Activated naive CD8-positive, alpha-beta T cell treated with anti-CD3 and anti-CD28 coated beads for 36 hours (primary cell): Measurements from ENCODE around the gene RILPL2. TPM values are rescaled to one million over a fixed set of nuclear protein-coding genes. Genes with fewer than 3 reads are reported as not detected.
A peak's percentile ranks its signal among the peaks of the same experiment; 100 is the strongest.
"Not testable (repeated sequence)": the region's sequence is repeated elsewhere in the genome, so short reads cannot be mapped to it uniquely, and the experiment has no call there.

Experiments used
- DNase-seq: peaks from one replicate; pipeline ENCODE4 v3.0.0; 2021
- H3K27ac Mint-ChIP-seq: one replicate; pipeline ENCODE4 v1.8.0; 2022; ENCODE audit warnings: mild to moderate bottlenecking, moderate library complexity, mixed read lengths
- H3K27me3 Mint-ChIP-seq: one replicate; pipeline ENCODE4 v1.8.0; 2022; ENCODE audit warnings: mild to moderate bottlenecking, mixed read lengths
- H3K36me3 Mint-ChIP-seq: one replicate; pipeline ENCODE4 v1.8.0; 2021; ENCODE audit warnings: mild to moderate bottlenecking, mixed read lengths
- H3K4me1 Mint-ChIP-seq: one replicate; pipeline ENCODE4 v1.8.0; 2021; ENCODE audit warnings: mixed read lengths
- H3K4me3 Mint-ChIP-seq: one replicate; pipeline ENCODE4 v1.8.0; 2022; ENCODE audit warnings: mild to moderate bottlenecking, moderate library complexity, mixed read lengths
- H3K9me3 Mint-ChIP-seq: one replicate; pipeline ENCODE4 v1.8.0; 2022; ENCODE audit warnings: mixed read lengths
- total RNA-seq, 2 experiments: library from RNA; stranded (reverse); gene quantifications; one replicate each; pipeline ENCODE4 v1.2.3, GENCODE V29; 2021

The RILPL2 gene, protein sequence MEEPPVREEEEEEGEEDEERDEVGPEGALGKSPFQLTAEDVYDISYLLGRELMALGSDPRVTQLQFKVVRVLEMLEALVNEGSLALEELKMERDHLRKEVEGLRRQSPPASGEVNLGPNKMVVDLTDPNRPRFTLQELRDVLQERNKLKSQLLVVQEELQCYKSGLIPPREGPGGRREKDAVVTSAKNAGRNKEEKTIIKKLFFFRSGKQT
- total RNA-seq = 10 to 100 TPM; 18.2 to 18.5 TPM

DNA sequence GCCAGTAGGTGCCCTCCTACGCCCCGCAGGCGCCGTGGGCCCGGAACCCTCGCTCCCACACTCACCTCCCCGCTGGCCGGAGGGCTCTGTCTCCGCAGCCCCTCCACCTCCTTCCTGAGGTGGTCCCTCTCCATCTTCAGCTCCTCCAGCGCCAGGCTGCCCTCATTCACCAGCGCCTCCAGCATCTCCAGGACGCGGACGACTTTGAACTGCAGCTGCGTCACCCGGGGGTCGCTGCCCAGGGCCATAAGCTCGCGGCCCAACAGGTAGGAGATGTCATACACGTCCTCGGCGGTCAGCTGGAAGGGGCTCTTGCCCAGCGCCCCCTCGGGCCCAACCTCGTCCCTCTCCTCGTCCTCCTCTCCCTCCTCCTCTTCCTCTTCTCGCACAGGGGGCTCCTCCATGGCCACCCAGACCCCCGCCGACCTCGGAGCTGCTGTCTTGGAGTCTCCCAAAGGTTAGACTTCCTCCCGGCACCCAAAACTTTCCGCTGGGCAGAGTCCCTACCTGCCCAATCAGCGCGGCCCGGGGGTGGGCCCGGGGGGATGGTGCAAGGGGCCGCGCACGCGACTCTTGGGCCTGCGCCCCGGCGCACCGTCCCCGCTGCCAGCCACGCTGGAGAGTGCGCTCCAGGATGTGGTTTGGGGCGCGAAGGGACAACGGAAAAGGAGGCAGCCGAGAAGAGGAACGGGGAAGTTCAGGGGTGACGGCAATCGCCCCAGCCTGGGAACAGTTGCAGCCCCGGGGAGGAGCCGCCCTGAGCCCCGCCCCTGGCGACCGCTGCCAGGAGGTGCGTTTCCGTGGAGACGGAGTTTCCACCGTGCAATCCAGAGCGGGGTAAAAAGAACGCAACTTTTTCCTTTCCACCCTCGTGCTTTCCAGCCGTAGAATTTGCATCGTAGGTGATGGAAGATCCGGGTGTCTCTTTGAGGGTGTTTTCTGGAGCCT, at the start of gene RILPL2:
Gene RILPL2 (minus strand): TSS at position 668 of the 948 bp plus-strand sequence. CDS start 264 bp downstream, at position 404.
- H3K27me3 Mint-ChIP-seq = no peaks in the 10 kb centered on the region
- peaks cover 40% of the 10 kb centered on the region for H3K4me1 Mint-ChIP-seq
- peaks cover 34% of the 10 kb centered on the region for H3K36me3 Mint-ChIP-seq
- DNase-seq = peak; percentile 97
- no peaks in the 10 kb centered on the region for H3K9me3 Mint-ChIP-seq
- H3K27ac Mint-ChIP-seq = peak within 1 kb of the TSS; percentile 99
- peak within 1 kb of the TSS; percentile 99 for H3K4me3 Mint-ChIP-seq

DNA sequence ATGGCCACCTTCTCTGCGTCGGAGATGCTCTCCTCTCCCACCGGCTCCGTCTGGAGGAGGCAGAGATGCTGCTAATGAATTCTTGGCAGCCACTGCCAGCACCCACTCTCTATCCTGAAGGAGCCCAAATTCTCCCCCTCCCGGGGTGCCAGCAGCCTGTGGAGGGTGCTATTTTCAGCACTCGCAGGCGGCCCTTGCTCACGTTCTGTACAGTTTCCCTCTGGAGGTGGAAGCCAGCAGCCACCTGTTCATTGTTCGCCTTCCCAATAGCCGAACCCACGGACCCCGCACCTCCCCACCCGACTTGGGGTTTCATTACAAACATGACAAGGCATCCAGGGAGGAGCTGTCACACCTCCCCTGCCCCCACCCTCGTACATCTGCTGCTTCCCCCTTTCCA, 49.3 kb upstream of the RILPL2 start:
- Mint-ChIP-seq H3K4me3 (no peak overlapping the region), H3K27me3 (no peaks in the 10 kb centered on the region), H3K27ac (no peak overlapping the region), H3K9me3 (no peaks in the 10 kb centered on the region), H3K36me3 (no peaks in the 10 kb centered on the region), H3K4me1 (peaks cover 22% of the 10 kb centered on the region)
- DNase-seq = no peak

DNA sequence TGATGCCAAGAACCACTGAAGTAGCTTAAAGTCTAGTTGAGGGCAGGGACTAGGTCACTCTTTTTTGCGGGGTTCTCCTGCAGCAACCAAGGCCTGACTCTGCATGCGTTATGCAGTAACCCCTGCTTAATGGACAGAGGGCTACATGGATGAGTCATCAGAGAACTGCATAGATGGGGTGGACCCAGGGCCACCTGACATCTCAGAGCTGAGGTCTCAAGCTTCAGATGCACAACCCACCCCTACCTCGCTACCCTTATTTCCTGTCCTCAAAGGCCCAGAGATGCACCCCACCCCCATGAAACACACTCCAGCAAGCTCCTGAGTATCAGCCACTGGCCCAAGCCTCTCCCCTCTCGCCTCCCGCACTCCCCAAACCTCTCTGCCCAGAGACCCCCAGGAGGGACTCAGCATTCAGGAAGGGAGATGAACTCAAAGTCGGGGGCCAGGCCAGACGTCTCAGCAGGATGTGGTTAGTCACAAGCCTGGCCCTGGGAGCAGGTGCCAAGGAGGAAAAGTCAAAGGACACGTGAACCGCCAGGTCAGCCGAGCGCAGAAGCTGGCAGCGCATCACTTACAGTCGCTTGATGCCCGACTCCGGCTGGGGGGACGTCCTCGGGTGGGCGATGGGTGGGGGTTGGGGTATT, 47.2 kb upstream of the RILPL2 start:
- H3K36me3 Mint-ChIP-seq = no peaks in the 10 kb centered on the region
- H3K9me3 Mint-ChIP-seq = no peaks in the 10 kb centered on the region
- no peaks in the 10 kb centered on the region for H3K27me3 Mint-ChIP-seq
- peaks cover 24% of the 10 kb centered on the region for H3K4me1 Mint-ChIP-seq
- peak overlapping the region; percentile 75 for H3K27ac Mint-ChIP-seq
- DNase-seq = peak; percentile 10
- H3K4me3 Mint-ChIP-seq = no peak overlapping the region

DNA sequence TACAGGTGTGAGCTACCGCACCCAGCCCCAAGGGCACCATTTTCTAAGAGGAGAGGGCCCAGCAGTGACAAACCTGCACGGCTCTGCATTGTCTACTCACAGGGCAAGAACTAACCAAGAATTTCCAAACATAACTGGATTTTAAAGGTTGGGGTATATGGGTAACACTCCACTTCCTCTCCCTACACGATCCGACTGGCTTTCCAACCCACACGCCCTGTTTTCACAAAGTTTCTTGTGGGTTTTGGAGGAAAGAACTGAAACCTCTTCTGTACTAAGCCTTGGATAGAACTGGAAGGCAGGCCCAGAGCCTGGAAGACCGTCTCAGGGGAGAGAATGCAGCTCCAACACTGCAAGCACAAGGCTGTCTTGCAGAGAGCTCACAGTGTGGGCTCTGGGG, 46.4 kb upstream of the RILPL2 start:
- Mint-ChIP-seq H3K27me3 (no peaks in the 10 kb centered on the region), H3K4me1 (peaks cover 24% of the 10 kb centered on the region), H3K4me3 (no peak overlapping the region), H3K9me3 (no peaks in the 10 kb centered on the region), H3K36me3 (no peaks in the 10 kb centered on the region), H3K27ac (no peak overlapping the region)
- no peak for DNase-seq

DNA sequence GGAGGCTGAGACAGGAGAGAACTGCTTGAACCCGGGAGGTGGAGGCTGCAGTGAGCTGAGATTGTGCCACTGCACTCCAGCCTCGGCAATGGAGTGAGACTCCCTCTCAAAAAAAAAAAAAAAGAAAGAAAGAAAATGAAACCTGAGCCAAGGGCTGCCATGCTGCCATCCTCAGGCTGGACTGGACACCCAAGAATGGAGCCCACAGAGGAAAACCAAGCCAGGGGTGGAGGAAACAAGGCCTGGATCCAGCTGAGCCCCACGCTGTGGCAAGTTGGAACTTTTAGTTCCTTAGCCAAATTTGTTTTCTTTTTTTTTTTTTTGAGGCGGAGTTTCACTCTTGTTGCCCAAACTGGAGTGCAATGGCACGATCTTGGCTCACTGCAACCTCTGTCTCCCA, 44.8 kb upstream of the RILPL2 start:
- not testable (repeated sequence) for H3K27ac Mint-ChIP-seq, H3K9me3 Mint-ChIP-seq, DNase-seq, H3K27me3 Mint-ChIP-seq, H3K36me3 Mint-ChIP-seq, H3K4me3 Mint-ChIP-seq
- H3K4me1 Mint-ChIP-seq = peaks cover 24% of the 10 kb centered on the region

DNA sequence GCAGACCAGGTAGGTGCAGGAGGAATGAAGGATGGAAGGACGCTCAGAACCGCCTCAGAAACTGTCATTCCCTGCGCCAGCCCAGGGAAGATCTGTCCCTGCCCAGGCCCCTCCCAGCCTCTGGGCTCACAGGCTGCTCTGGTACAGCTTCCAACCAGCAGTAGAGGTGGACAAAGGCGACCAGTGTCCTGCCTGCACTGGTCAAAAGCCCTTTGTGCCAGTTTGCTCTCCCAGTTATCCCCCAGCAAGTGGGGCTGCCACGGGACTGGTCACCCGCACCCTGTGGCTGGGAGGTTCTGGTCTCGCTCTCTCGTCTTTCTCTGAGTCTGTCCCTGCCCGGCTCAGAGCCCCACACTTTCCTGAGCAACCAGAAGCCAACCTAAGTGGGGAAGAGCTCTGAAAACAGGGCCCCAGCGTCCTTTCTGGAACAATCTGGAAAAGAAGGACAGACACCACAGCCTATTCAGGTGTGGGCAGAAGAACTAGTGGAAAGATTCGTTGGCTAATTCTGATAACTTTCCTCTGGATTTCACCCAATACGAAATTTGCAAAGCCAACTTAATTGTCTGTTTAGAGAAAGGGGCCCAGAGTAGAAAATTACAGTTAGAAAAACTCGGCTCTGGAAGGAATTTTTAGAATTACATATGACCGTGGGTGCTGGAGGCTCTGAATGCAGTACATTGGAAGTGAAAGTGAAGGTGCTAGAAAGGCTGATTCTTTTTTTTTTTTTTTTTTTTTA, 43.1 kb upstream of the RILPL2 start:
- peaks cover 26% of the 10 kb centered on the region for H3K4me1 Mint-ChIP-seq
- H3K36me3 Mint-ChIP-seq = no peaks in the 10 kb centered on the region
- no peaks in the 10 kb centered on the region for H3K27me3 Mint-ChIP-seq
- H3K9me3 Mint-ChIP-seq = no peaks in the 10 kb centered on the region
- no peak overlapping the region for H3K27ac Mint-ChIP-seq
- no peak for DNase-seq
- no peak overlapping the region for H3K4me3 Mint-ChIP-seq

DNA sequence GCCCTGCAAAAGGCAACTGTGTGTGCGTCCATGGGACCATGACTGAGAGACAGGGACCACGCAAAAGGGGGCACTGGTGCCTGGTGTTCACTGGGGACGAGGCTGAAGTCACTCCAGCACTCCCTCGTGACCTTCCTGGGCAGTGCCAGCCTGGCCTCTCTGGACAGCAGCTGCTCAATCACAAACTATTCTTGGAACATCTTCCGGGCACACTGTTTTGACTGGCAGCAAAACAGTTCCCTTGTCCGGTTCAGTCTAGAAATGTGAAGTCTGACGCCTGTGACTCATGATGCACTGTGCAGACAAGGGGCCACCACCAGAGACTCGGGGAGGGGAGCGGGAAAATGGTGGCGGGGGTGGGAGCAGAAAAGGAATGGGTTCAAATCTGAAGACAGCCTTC, 42.3 kb upstream of the RILPL2 start:
- Mint-ChIP-seq H3K36me3 (no peaks in the 10 kb centered on the region), H3K27ac (no peak overlapping the region), H3K4me1 (peaks cover 20% of the 10 kb centered on the region), H3K4me3 (no peak overlapping the region), H3K9me3 (no peaks in the 10 kb centered on the region), H3K27me3 (no peaks in the 10 kb centered on the region)
- DNase-seq = no peak

DNA sequence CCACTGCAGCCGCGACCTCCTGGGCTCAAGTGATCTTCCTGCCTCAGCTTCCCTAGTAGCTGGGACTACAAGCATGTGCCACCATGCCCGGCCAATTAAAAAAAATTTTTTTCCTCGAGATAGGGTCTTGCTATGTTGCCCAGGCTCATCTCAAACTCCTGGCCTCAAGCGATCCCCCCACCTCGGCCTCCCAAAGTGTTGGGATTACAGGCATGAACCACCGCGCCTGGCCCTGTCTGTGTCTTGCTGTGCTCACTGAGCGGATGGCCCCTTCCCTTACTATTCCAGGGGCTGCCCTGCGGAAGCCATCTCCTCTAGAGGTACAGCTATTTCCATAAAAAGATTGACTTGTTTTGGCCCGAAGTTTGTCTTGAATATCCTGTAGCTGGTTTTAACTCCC, 41.6 kb upstream of the RILPL2 start:
- no peak for DNase-seq

DNA sequence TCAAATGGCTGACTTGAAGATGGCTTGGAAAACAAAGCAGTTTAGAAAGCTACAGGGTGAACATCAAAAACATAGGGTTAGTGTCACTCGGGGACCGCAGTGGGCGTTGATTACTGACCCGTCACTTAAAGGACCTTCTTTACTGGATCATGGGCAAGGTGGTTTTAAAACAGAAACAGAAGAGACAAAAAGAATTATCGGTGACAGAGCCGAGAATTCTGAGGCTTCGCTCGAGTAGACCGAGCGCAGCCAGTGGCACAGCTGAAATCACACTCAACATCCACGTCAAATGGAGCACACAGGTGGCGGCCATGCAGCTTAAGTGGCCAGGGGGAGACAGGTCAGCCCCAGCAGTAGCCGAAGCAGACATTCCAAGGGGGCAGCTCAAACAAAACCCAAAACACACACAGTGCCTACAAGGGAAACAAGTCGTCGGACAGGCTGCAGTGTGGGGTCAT, 38.8 kb upstream of the RILPL2 start:
- Mint-ChIP-seq H3K4me1 (peaks cover 14% of the 10 kb centered on the region), H3K27me3 (no peaks in the 10 kb centered on the region), H3K4me3 (no peak overlapping the region)

More for the DNA sequence above, 41.6 kb upstream of the RILPL2 start:
- Mint-ChIP-seq H3K9me3 (no peaks in the 10 kb centered on the region), H3K4me3 (no peak overlapping the region), H3K27me3 (no peaks in the 10 kb centered on the region), H3K4me1 (peaks cover 14% of the 10 kb centered on the region), H3K27ac (no peak overlapping the region), H3K36me3 (no peaks in the 10 kb centered on the region)

DNA sequence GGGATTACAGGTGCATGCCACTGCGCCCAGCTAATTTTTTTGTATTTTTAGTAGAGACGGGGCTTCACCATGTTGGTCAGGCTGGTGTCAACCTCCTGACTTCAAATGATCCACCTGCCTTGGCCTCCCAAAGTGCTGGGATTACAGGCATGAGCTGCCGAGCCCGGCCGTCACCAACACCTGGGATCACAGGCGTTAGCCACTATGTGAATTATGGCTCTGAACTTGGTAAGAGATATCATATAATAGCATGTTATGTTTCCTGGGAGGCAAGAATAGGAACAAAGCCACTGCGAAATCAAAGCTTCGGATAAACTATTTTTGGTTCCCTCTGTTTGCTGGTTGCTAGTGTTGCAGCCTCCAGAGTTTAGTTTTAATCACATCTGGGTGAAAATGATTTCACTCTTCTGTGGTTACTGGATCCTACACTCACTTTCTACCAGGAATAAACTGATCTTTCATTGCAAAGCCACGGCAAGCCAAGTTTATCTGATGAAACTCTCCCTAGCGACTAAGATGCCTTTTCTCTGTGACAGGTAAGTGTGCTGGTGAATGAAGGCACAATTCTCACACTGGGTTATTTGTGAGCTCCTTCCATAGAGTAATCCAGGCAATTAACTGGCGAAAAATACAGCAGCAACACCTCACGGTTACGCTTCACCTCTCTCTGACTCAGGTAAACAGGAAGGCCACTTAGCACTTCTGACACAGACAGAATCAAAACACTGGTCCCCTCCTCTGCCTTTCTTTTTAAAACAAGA, 38.2 kb upstream of the RILPL2 start:
- H3K4me1 Mint-ChIP-seq = peaks cover 13% of the 10 kb centered on the region
- no peak overlapping the region for H3K4me3 Mint-ChIP-seq
- DNase-seq = no peak
- no peaks in the 10 kb centered on the region for H3K27me3 Mint-ChIP-seq
- no peaks in the 10 kb centered on the region for H3K36me3 Mint-ChIP-seq
- H3K9me3 Mint-ChIP-seq = no peaks in the 10 kb centered on the region
- H3K27ac Mint-ChIP-seq = peak overlapping the region; percentile 71

More for the DNA sequence above, 38.8 kb upstream of the RILPL2 start:
- H3K9me3 Mint-ChIP-seq = no peaks in the 10 kb centered on the region
- DNase-seq = no peak
- peak overlapping the region; percentile 71 for H3K27ac Mint-ChIP-seq
- H3K36me3 Mint-ChIP-seq = no peaks in the 10 kb centered on the region

DNA sequence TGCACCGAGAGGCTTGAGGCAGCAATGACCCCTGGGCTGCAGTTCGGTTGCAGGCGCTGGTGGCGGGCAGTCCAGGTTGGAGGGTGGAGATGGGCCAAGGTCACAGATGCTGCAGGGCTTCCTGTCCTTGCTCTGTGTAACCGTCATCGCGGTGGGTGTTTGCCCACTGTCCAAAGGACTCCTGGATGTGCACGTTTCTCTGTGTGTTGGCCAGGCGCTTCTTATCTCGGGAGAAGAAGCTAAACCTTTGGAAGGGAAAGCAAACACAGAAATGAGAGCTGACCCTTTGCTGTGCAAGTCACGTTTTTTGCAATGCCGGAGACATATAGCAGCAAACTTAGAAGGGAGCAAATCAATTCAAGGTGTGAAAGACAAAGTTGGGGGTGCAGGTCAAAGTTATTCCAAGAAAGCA, 36.0 kb upstream of the RILPL2 start:
- Mint-ChIP-seq H3K4me1 (peaks cover 13% of the 10 kb centered on the region), H3K27ac (no peak overlapping the region), H3K9me3 (no peaks in the 10 kb centered on the region), H3K27me3 (no peaks in the 10 kb centered on the region), H3K36me3 (no peaks in the 10 kb centered on the region), H3K4me3 (no peak overlapping the region)
- DNase-seq = no peak

DNA sequence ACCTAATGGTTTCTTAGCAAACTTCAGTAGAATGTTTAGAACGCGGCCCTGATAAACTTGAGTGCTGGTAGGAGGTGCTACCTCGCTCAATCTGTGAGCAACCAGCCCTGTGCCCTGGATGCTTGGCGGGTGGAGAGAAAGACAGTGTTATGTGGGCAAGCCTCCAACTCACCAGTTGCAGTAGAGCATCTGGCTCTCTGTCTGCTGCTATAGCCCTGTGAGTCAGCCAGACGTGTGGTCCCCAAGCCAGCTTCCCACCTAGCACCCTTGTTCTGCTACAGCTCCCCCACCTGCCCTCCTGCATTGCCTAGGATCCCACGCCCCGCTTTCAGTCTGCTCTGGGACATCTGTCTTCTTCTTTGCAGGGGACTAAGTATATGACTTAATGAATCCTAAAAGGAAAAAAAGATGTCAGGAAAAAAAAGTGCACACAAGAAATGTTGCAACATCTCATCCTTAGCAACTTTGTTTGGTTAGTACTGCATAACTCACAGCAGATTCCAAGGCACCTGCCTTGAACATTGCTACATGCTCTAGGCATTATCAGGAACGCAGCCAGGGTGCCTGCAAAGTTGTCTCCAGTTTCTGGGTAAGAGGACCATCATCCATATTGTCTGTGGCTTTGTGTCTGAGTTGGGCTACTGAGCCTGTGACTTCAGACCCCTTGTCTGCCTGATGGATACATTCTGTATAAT, 35.0 kb upstream of the RILPL2 start:
- H3K9me3 Mint-ChIP-seq = no peaks in the 10 kb centered on the region
- peaks cover 13% of the 10 kb centered on the region for H3K4me1 Mint-ChIP-seq
- no peak for DNase-seq
- H3K27ac Mint-ChIP-seq = peak overlapping the region; percentile 16
- no peaks in the 10 kb centered on the region for H3K27me3 Mint-ChIP-seq
- H3K36me3 Mint-ChIP-seq = no peaks in the 10 kb centered on the region
- no peak overlapping the region for H3K4me3 Mint-ChIP-seq

DNA sequence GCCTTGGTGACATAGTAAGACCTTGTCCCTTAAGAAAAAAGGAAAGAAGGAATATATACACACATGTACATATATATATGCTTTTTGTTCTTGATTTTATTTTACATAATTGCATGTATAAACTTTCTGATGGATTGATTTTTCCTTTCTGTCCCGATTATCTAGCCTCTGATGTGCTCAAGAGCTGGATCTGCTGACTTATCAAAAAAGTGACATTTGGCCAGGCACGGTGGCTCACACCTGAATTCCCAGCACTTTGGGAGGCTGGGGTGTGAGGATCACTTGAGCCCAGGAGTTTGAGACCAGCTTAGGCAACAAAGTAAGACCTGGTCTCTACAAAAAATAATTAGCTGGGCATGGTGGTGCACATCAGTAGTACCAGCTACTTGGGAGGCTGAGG, 33.5 kb upstream of the RILPL2 start:
- peaks cover 9% of the 10 kb centered on the region for H3K36me3 Mint-ChIP-seq
- DNase-seq = no peak
- H3K27me3 Mint-ChIP-seq = no peaks in the 10 kb centered on the region
- peaks cover 6% of the 10 kb centered on the region for H3K4me1 Mint-ChIP-seq
- no peak overlapping the region for H3K27ac Mint-ChIP-seq
- no peaks in the 10 kb centered on the region for H3K9me3 Mint-ChIP-seq
- H3K4me3 Mint-ChIP-seq = no peak overlapping the region

DNA sequence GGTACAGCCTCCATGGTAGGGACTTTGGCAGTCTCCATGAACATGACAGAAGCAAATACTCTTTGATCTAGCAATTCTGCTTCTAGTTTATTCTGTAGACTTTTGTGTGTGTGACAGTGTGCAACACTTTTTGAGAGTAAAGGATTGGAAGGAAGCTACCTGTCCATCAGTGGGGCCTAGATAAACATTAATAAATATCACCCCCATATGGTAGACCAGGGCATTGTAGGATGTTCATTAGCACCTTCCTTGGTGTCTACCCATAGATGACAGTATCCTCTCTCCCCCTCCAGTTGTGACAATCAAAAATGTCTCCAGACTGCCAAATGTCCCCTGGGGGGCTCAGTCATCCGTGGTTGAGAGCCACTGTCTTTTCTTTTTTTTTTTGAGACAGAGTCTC, 32.3 kb upstream of the RILPL2 start:
- Mint-ChIP-seq H3K4me3 (no peak overlapping the region), H3K9me3 (no peaks in the 10 kb centered on the region)
- no peak for DNase-seq

More for the DNA sequence above, 32.3 kb upstream of the RILPL2 start:
- H3K4me1 Mint-ChIP-seq = no peaks in the 10 kb centered on the region
- no peaks in the 10 kb centered on the region for H3K27me3 Mint-ChIP-seq
- peaks cover 10% of the 10 kb centered on the region for H3K36me3 Mint-ChIP-seq
- no peak overlapping the region for H3K27ac Mint-ChIP-seq
